Dermis blood vessel endothelial cell (primary cell): ENCODE data around the gene CEP68. TPM values are rescaled to one million over a fixed set of nuclear protein-coding genes. Genes with fewer than 3 reads are reported as not detected.
A peak's percentile ranks its signal among the peaks of the same experiment; 100 is the strongest.
"Not testable (repeated sequence)": the region's sequence is repeated elsewhere in the genome, so short reads cannot be mapped to it uniquely, and the experiment has no call there.

ENCODE experiments used
- DNase-seq: peaks from one replicate; pipeline ENCODE4 v3.0.0; 2010
- total RNA-seq: library from RNA; depleted of rRNA; stranded (reverse); fragments of >200 nt; gene quantifications from 2 replicates; pipeline ENCODE4 v1.2.3, GENCODE V29; 2014

Gene CEP68, protein sequence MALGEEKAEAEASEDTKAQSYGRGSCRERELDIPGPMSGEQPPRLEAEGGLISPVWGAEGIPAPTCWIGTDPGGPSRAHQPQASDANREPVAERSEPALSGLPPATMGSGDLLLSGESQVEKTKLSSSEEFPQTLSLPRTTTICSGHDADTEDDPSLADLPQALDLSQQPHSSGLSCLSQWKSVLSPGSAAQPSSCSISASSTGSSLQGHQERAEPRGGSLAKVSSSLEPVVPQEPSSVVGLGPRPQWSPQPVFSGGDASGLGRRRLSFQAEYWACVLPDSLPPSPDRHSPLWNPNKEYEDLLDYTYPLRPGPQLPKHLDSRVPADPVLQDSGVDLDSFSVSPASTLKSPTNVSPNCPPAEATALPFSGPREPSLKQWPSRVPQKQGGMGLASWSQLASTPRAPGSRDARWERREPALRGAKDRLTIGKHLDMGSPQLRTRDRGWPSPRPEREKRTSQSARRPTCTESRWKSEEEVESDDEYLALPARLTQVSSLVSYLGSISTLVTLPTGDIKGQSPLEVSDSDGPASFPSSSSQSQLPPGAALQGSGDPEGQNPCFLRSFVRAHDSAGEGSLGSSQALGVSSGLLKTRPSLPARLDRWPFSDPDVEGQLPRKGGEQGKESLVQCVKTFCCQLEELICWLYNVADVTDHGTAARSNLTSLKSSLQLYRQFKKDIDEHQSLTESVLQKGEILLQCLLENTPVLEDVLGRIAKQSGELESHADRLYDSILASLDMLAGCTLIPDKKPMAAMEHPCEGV
- 38.5 and 44.4 TPM in 2 replicates for total RNA-seq

- DNase-seq, result peak; percentile 98
Measured at GRCh38 chr2:65056215-65057053, at the start of gene CEP68. Gene CEP68 (plus strand): TSS chr2:65056416. CDS start chr2:65069445, 13,029 bp downstream.

- no peak for DNase-seq
Measured at GRCh38 chr2:65013776-65014175, 42.4 kb upstream of the CEP68 start.

GRCh38 chr2:65015731-65016130, 40.5 kb upstream of the CEP68 start:
- no peak for DNase-seq

DNA sequence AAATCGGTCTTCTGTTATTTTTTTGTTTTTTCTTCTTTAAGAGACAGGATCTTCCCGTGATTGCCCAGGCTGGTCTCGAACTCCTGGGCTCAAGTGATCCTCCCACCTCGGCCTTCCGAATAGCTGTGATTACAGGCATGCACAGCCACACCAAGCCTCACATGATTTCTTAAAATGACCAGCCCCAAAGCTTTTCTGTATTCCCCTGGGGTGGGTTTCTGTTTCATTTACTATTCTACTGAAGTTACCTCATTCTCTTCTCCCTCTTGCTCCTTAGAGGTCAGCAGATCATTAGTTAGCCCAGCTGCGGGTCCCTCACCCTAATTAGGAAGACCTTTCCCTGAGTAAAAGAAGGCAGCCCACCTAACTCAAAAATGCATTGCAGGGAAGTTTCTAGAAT, 39.4 kb upstream of the CEP68 start:
- DNase-seq, result no peak

DNA sequence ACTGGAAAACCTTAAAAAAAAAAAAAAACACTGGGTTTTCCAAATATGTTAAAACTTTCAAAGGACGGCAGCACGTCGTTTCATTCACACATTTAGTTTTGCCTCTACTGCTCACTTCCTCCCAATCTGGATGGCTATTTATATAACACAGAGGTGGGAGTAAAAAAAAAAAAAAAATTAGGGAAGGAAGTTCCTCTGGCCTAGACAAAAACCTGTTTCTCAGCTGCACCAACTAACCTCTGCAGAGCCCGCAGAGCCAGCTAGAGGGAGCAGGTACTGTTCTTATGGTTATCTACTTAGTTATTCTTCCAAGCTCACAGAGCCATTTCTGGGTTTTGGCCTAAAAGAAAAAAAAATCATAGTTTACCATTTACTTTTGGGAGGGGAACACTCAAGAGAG, 38.9 kb upstream of the CEP68 start:
- peak; percentile 40 for DNase-seq

- no peak for DNase-seq
Measured at GRCh38 chr2:65018141-65018582, 38.1 kb upstream of the CEP68 start.

- no peak for DNase-seq
Measured at GRCh38 chr2:65019010-65019409, 37.2 kb upstream of the CEP68 start.

- DNase-seq, result no peak
Measured at GRCh38 chr2:65019675-65020195, 36.5 kb upstream of the CEP68 start.

DNA sequence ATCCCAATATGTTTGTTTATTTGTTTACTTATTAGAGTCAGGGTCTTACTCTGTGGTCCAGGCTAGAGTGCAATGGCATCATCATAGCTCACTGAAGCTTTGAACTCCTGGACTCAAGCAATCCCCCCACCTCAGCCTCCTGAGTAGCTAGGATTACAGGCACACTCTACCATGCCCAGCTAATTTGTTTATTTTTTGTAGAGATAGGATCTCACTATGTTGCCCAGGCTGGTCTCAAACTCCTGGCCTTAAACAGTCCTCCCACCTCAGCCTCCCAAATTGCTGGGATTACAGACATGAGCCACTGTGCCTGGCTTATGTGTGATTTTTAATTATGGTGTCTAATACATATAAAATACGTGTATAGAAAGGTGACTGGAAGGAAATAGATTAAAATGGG, 36.0 kb upstream of the CEP68 start:
- not testable (repeated sequence) for DNase-seq

DNA sequence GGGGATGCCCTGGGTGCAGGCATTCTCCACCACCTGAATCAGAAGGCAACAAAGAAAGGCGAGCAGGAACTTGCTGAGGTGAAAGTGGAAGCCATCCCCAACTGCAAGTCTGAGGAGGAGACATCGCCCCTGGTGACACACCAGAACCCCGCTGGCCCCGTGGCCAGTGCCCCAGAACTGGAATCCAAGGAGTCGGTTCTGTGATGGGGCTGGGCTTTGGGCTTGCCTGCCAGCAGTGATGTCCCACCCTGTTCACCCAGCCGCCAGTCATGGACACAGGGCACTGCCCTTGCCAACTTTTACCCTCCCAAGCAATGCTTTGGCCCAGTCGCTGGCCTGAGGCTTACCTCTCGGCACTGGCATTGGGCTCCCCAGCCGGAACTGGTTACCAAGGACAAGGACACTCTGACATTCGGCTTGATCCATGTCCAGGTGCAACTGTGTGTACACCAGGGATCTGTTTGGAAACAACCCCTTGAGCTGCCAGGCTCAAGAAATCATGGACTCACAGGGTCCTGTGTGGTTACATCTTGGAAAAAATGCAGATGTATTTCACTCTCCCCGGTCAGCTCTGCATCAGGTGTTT, 35.2 kb upstream of the CEP68 start:
- no peak for DNase-seq

GRCh38 chr2:65021709-65022108, 34.5 kb upstream of the CEP68 start:
- no peak for DNase-seq

DNA sequence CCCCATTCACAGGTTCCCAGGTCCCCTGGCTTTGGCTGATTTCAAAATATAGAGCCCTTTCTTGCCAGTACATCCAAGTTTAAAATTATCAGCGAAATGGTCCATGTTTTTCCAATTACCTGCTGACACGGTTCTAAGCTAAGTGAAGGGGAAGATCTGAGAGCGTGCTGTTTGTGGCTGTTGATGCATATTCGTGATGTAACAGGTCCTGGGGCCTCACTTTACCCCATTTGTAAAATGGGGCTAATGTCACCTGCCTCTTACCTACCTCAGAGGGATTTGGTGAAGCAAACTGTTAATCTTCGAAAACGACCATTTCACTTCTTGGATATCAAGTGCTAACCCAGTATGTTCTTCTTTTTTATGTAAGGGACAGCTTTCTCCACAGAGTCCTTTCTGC, 34.0 kb upstream of the CEP68 start:
- DNase-seq, result no peak

DNA sequence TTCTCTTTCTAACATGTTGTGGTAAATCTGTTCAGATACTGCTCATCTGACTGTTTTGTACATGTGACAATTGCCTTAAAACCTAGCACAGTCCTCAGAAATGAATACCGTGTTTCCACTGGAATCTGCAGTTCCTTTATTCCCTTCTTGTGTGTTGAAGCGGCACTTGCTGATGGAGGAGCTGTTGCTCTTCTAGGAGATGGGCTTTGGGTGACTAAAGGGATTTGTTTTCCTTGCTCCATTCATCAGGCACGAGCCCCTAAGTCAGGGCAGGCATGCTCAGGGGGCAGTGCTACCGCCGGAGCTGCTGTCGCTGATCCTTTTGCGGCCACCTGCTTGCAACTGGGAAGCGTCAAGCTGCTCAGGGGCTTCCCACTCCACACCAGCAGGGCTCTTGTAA, 32.5 kb upstream of the CEP68 start:
- DNase-seq, result no peak

DNA sequence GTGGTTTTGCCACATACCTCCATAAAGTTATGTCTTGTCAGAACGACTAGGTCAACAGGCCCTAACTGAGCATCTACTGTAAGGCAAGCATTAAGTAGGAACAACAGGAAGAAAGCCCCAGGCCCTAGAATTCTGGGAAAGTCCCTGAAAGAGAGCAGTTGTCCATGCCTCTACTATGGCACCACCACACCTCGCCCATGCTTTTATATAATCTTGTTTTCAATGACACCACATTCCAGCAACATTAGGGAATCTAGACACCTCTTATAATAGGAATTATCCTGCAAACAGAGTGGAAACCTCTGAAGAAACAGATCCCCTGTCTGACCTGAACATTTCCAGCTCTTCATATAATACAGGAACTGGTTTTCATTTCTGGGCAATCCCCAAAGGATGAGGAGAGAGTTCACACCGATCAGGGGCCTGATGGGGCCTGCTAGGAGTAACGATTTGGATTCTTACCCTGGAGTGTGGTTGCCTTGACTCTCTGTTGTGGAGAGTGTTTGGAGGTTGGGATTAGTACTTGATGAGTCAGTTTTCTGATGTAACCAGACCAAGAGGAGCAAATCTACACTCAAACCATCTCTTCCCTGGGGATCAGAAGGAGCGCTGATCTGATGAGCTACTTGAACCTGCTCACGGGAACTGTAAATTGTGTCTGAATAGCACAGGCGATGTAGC, 31.9 kb upstream of the CEP68 start:
- DNase-seq, result no peak

- DNase-seq, result no peak
Measured at GRCh38 chr2:65025453-65026123, 30.6 kb upstream of the CEP68 start.

DNA sequence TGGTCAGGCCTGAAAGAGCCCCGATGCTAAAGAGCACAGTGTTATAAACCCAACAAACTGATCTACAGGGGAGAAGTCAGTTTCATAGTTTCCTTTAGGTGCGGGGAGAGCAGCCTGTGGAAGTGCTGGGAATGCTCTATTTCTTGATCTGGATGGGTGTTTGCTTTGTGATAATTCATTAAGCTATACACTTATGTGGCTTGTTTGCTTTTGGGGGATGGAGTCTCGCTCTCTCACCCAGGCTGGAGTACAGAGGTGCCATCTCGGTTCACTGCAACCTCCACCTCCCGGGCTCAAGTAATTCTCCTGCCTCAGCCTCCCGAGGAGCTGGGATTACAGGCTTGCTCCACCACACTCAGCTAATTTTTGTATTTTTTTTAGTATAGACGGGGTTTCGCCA, 30.1 kb upstream of the CEP68 start:
- no peak for DNase-seq

GRCh38 chr2:65026704-65027464, 29.3 kb upstream of the CEP68 start:
- DNase-seq, result no peak

DNA sequence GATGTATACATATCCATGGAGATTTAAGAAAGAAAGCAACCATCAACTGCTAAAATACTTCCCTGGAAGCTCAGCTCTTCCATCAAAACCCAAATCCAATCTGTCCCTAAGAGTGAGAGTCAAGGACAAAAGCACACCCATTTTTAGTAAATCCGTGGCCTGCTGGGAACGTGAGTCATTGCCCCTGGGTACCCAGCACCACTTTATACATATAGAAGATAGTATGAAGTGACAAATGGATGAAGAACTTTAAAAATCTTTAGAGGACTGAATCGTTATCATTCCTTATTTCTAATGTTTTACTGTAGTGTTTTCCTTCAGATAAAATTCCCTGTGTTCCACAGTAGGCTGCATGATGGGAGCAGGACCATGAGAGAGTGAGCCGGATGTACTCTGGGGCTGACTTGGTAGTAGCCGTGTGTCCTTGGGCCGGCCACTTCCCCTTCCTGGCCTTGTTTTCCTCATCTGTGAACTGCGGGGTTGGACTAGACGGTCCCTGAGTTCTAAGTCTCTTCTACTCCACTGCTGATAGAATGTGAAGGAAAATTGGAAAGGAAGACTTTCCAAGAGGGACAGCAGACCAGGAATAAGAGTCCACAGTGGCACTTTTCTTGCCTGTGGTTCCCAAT, 28.5 kb upstream of the CEP68 start:
- peak; percentile 34 for DNase-seq

- DNase-seq, result no peak
Measured at GRCh38 chr2:65030476-65031332, 25.5 kb upstream of the CEP68 start.
